Measurements from ENCODE around the gene ATP2A2.

GRCh38 chr12:110352401-110352800, 71.4 kb downstream of the ATP2A2 start:
- TF ChIP-seq EP300 (IDR thresholded peaks at IDR 0.05; ENCODE audit: low read depth) (no peak), POLR2A (IDR thresholded peaks at IDR 0.05) (no peak)
